Heart left ventricle (tissue), 13 donors: ENCODE results near the gene IL10RB.

Source experiments
- POLR2A ChIP-seq, 2 donors: fragments of 450-650 bp; IDR thresholded peaks; one replicate each; pipeline ENCODE4 v1.6.1; 2017; ENCODE audit warnings: antibody characterized with exemption in 2 of 2, mild to moderate bottlenecking in 2 of 2, moderate library complexity in 2 of 2
- TF ChIP-seq, protein P1 (sequence below), 12 donors: fragments of 200-600 bp; sonication (generic) in 4 of 12; IDR thresholded peaks; one replicate each; pipeline versions ENCODE4 v1.5.0 to v1.8.0; 2018 to 2022; ENCODE audit warnings: antibody characterized with exemption in 12 of 12, mild to moderate bottlenecking in 5 of 12
- donor health status: ischemic (EF 13 %, LVEDD 7.1; RV severe dilation, severe dysfunction).
- donor health status: DM: no; HTN: yes; CAD: no.
- donor health status: DM: no; HTN: no; CAD: no.
- donor health status: ischemic (EF 25% LVEDD 6.9; RV normal size, moderate dysfunction).
- donor health status: ischemic (EF 25% LVEDD 5.7; RV mildly dilated, moderate dysfunction).
- donor health status: ischemic (EF 35%, LVEDD 5.7; RV mildly dilated, moderate dysfunction).
- donor health status: nonischemic (EF 11% LVEDD 7.7; RV severe dilation, severe dysfunction).
- donor health status: DM: yes; HTN: yes; CAD: no.
- donor health status: PGD.
- donor health status: ischemic (EF 29% LVEDD 5.4; RV normal size, mild dysfunction).
- donor health status: nonischemic (EF 23%, LVEDD 6.1; RV moderate dilation, normal function).

DNA sequence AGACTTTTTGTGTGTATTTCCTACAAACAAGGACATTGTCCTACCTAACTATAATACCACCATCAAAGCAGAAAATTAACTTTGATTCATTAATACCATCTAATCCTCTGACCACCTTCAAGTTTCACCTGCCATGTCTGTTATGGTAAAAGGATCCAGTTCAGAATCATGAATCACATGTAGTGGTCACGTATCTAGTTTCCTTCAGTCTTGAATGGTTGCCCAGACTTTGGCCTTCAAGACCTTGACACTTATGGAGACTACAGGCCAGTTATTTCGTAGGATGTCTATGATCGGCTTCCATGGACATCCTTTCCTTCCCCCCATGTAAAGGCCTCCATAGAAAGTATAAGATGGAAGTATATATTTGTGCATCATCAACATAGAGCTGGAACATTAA, 46.9 kb upstream of the IL10RB start:
- TF ChIP-seq POLR2A (IDR thresholded peaks at IDR 0.05): no peak
- TF ChIP-seq, protein P1, sequence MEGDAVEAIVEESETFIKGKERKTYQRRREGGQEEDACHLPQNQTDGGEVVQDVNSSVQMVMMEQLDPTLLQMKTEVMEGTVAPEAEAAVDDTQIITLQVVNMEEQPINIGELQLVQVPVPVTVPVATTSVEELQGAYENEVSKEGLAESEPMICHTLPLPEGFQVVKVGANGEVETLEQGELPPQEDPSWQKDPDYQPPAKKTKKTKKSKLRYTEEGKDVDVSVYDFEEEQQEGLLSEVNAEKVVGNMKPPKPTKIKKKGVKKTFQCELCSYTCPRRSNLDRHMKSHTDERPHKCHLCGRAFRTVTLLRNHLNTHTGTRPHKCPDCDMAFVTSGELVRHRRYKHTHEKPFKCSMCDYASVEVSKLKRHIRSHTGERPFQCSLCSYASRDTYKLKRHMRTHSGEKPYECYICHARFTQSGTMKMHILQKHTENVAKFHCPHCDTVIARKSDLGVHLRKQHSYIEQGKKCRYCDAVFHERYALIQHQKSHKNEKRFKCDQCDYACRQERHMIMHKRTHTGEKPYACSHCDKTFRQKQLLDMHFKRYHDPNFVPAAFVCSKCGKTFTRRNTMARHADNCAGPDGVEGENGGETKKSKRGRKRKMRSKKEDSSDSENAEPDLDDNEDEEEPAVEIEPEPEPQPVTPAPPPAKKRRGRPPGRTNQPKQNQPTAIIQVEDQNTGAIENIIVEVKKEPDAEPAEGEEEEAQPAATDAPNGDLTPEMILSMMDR (IDR thresholded peaks at IDR 0.05): no peak
